ENCODE results near the gene IMP4.

Gene IMP4

GRCh38 chr2:130378898-130379214 is 36.2 kb downstream of the IMP4 start:
- no peak for DNase-seq

DNA sequence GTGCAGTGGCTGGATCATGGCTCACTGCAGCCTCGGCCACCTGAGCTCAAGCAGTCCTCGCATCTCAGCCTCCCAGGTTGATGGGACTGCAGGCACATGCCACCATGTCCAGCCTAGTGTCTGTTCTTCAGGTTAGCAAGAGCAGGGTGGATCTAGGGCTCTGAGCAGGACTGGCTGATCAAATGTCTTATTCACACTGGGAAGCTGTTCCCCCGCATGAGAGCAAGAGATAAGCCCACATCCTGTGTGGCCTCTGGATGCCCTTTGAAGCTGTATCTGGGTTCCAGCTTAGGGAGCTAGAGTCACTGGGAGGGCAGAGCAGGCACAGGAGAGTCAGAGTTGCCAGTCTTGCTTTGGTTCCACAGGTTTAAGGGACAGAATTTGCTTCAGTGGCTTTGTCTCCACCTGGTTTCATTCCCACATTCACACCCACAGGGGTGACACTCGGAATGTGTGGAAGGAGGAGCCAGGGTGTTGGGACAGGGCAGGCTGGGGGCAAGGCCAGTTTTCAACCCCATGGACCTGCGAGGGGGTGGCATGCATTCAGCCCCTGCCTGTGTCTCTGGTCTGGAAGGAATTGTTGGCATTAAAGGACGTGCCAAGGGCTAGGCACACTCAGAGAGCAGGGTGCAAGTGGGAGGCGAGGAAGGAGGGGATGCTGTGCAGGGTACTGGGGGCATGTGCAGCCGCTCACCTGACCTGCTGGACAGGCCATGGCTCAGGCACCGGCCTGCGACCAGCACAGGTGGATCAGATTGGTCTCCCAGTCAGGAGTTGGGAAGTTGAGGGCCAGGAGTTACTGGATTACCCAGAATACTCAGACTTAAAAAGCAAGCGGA is 37.6 kb downstream of the IMP4 start:
- DNase-seq: no peak

DNA sequence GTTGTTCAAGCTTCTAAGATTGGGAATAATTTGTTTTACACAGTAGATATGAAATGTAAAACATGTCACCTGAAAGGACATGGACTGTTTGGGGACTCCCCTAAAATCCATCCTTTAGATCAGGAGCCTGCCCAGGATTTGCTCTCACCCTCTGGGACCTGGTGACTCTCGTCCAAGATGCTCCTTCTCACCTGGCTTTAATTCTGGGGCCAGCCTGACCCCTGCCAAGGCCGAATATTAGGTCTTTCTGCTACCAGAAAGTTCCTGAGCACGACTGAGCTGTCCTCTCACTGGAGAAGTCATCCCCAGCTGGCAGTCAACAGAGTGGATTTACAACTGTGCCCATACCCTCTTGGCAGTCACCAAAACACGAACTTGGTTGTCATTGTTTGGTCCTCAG is 38.4 kb downstream of the IMP4 start:
- DNase-seq: no peak

DNA sequence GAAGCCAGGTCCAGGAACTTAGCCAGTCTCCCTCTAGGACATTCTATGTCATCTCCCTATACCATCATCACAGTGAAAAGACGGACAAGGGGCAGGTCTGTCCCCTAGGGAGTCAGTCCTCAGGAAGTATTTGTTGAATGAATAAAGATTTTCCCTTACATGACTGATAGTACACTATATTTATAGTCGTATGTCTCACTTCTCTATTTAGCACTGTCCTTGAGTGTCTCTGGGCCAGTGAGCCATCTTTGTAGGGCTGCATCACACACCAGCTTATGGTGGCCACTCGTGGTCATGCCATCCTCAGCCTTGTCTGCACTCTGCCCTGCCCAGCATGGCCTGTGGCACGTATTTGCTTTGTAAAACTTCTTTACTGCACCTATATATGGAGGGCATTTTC is 38.9 kb downstream of the IMP4 start:
- no peak for DNase-seq

DNA sequence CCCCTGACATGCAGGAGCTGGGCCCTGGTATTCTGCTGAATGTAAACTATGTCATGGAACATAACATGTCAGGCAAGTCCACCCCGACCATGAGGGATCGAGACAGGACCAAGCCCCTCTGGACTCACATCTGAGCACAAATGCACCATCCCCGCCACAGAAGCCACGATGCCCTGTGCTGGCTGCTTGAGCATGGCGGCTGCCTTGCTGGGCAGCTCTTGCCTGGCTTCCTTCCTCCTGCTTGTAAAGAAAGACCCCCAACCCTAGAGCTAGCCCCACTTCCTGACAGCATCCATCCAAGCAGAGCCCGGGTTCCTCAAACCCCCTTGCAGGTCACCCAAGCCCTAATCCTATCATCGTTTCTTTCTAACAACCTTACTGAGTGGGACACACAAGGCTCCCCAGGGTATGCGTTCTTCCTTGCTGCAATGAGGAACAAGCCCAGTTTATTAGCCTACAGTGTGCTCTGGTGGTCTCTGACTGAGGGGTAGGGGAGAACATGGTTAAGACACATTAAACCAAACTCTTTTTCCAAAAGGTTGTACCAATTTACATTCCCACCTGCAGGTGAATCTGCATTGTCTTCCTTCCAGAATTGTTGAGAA is 39.7 kb downstream of the IMP4 start:
- DNase-seq: no peak

GRCh38 chr2:130385709-130386108 is 43.0 kb downstream of the IMP4 start:
- DNase-seq: no peak

DNA sequence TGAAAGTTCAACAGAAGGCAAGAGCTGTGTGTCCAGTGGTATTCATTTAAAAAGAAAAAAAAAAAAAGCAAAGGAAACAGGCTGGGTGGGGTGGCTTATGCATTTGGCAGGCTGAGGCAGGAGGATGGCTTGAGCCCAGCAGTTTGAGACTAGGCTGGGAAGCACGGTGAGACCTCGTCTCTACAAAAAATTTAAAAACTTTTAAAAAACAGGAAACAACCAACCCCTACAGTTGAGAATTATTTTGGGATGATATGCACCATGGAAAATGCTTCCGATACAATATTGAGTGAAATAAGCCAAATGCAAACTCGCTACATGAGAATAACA is 44.3 kb downstream of the IMP4 start:
- no peak for DNase-seq

DNA sequence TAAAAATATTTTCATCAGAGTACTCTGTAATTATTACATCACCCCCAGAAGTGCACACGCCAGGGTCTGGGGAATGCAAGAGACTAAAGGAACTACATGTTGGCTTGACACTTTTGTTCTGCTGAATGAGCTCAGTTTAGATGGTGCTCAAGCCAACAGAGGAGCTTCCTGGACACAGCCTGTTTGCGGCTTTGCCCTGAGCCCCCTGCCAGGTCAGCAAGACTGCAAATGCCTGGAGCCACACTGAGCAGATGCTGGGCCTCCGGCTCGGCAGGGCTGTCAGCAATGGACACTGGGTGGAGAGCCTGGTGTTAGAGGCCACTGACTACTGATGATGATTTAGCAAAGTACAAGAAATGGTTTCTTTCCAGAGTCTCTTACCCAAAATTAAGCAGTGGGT is 45.1 kb downstream of the IMP4 start:
- no peak for DNase-seq

GRCh38 chr2:130388221-130388907 is 45.7 kb downstream of the IMP4 start:
- DNase-seq: no peak

DNA sequence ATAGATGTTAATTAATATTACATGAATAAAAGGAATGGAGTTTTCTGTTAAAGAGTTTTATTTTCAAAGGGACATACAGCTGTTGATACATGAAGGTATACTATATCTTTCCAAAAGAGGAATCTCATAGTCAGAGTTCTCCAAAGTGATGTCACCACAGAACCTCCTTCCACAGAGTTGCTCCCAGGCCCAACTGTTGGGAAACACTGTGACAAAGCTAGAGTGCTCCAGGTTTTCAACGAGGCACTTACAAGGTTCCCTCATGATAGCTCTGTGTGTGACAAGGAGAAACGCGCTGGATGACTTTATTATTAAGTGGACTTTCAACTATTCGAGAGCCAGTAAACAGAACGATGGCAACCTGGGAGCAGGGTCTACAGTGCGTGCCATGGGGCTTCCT is 46.7 kb downstream of the IMP4 start:
- DNase-seq: no peak

DNA sequence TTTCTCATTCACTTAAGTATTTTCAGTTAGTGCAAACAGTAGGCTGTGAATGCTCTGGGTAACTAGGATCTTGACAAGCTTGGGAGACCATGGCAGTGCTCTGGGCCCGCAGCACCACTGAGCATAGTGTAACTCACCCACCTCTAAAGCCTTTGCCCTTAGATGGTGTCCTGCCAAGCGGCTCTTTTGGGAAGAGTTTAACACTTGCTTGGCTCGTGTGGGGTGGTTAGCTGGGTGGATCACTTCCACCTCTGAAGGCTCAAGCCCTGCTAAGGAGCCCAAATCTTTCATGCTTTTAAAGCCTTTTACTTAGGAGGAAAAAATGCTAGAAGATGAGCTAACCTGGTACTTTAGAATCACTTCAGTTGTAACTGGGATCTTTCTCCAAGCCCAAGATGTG is 47.1 kb downstream of the IMP4 start:
- no peak for DNase-seq

DNA sequence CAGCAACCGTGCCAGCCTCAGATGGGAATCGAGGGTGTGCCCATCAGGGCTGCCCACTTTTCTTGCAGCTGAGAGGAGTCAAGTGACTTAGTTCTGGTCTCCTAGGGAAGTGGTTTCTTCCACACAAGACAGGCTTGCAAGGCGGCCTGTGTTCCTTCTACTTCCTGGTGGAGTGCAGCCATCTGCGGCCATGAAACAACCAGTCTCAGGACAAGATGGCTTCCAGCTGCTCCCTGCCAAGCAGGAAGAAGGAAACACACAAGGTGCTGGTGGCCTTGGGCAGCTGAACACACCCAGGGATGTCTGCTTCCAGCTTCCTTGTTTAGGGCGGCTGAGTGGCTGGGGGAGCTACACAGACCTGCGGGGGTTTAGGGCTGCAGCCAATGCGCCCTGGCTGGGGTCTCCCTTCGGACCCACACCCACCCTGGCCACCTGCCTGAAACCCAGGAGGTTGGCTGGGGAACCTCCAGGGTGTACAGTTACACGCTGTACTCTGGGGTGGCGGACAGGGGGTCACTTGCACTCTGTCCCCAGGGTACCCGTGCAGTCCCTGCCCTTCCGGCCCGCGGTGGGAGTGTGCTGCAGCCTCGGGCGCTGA is 47.9 kb downstream of the IMP4 start:
- DNase-seq: no peak

GRCh38 chr2:130391058-130391871 is 48.6 kb downstream of the IMP4 start:
- peak; percentile 76 to 84 for DNase-seq

- DNase-seq: no peak
Measured at GRCh38 chr2:130391872-130392670, 49.4 kb downstream of the IMP4 start.

DNA sequence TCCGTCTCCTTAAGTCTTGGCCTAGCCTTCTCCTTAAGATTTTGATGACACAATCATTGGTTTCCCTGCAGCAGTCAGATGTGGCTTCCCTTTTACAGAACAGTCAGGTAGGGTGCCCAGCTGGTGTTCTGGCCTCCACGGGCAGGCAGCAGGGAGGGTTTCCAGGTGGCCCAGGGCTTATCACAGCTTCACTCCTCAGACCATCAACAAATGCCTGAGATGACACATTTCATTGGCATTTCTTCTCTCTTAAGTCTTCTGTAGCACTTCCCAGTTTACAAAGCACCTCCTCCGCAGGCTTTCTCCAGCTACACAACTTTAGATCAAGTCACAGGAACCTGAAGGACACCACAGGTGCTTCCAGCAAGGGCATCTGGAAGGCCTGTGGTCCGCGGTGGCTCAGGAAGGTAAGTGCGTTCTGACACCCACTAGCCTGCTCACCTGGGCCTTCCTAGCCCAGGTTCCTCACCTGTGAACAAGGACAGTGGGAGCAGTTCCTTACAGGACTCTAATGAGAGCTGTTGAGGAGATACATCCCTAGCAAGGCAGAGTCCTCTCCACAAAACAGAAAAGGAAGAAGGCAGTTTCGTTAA is 50.7 kb downstream of the IMP4 start:
- DNase-seq: no peak

All from stimulated activated CD4-positive, alpha-beta T cell treated with anti-CD3 and anti-CD28 coated beads, Interleukin-2, amount 100 ng/mL, for 24 hours (primary cell).